Sigmoid colon (tissue), 7 donors: ENCODE data around the gene SDCCAG8. TPM values are rescaled to one million over a fixed set of nuclear protein-coding genes. Genes with fewer than 3 reads are reported as not detected.

Experiments used
- DNase-seq: peaks from one replicate; pipeline ENCODE4 v3.0.0-alpha.2; 2019
- H3K27ac ChIP-seq, 4 donors: fragments of 200-600 bp; sonication (generic); one replicate each; pipeline ENCODE4 v1.5.1; 2016 to 2019; ENCODE audit warnings: mild to moderate bottlenecking in 1 of 4
- H3K27me3 ChIP-seq, 3 donors: fragments of 200-600 bp; sonication (generic); one replicate each; pipeline ENCODE4 v1.5.1; 2019; ENCODE audit warnings: mild to moderate bottlenecking in 1 of 3
- H3K36me3 ChIP-seq, 4 donors: fragments of 200-600 bp; sonication (generic); one replicate each; pipeline ENCODE4 v1.5.1; 2016 to 2019
- H3K4me1 ChIP-seq, 4 donors: fragments of 200-600 bp; sonication (generic); one replicate each; pipeline ENCODE4 v1.5.1; 2017 to 2019
- H3K4me3 ChIP-seq, 4 donors: fragments of 200-600 bp; sonication (generic); one replicate each; pipeline ENCODE4 v1.5.1; 2017 to 2019; ENCODE audit warnings: mild to moderate bottlenecking in 2 of 4, moderate library complexity in 1 of 4
- H3K9me3 ChIP-seq, 4 donors: fragments of 200-600 bp in 3 of 4; sonication (generic) in 3 of 4; one replicate each; pipeline versions ENCODE4 v1.5.1 to v1.6.1; 2013 to 2019
- EP300 ChIP-seq, 4 donors: sonication (generic); formaldehyde crosslinking; IDR thresholded peaks; one replicate each; pipeline ENCODE4 v1.6.1; 2017; ENCODE audit warnings: antibody characterized with exemption in 4 of 4
- POLR2A ChIP-seq, 2 donors: fragments of 450-650 bp; IDR thresholded peaks; one replicate each; pipeline ENCODE4 v1.6.1; 2016; ENCODE audit warnings: antibody characterized with exemption in 2 of 2, mild to moderate bottlenecking in 2 of 2, moderate library complexity in 2 of 2
- POLR2AphosphoS5 ChIP-seq, 4 donors: sonication (generic); formaldehyde crosslinking; IDR thresholded peaks; one replicate each; pipeline ENCODE4 v1.6.1; 2017; ENCODE audit warnings: antibody characterized with exemption in 4 of 4
- WGBS, 2 donors: extraction: QIAGEN DNeasy Blood & Tissue Kit; methylation state at CpG; one replicate each; pipeline ENCODE4 v1.1.7; 2013; 5-methylcytosine and 5-hydroxymethylcytosine counted together
- intact Hi-C: fragments of 100-400 bp; cut with DNase I; formaldehyde crosslinking; loops from one replicate; pipeline ENCODE4 v1.15.1; 2023
- polyA plus RNA-seq, 3 donors: library from polyadenylated mRNA; stranded (reverse); fragments of 200-250 nt; gene quantifications; one replicate each; pipeline ENCODE4 v1.2.3, GENCODE V29; 2013
- total RNA-seq, 4 donors: library from RNA; depleted of rRNA; stranded (reverse); fragments of >200 nt; gene quantifications; one replicate each; pipeline ENCODE4 v1.1.0, GENCODE V29; 2016
- TF ChIP-seq, protein P1 (sequence below), 4 experiments: fragments of 450-650 bp in 3 of 4; fragments of 200-600 bp in 1 of 4; IDR thresholded peaks; one replicate each; pipeline ENCODE4 v1.5.1; 2016 to 2019; ENCODE audit warnings: antibody characterized with exemption in 4 of 4, mild to moderate bottlenecking in 3 of 4, moderate library complexity in 2 of 4
- donor health status: healthy with polysubstance abuse.
- donor health status: Bipolar disorder and iron deficiency.
- donor health status: healthy.

SDCCAG8 gene
- total and polyA plus RNA-seq, 7 donors = 15.6 to 49.7 (median 30.3) TPM

DNA sequence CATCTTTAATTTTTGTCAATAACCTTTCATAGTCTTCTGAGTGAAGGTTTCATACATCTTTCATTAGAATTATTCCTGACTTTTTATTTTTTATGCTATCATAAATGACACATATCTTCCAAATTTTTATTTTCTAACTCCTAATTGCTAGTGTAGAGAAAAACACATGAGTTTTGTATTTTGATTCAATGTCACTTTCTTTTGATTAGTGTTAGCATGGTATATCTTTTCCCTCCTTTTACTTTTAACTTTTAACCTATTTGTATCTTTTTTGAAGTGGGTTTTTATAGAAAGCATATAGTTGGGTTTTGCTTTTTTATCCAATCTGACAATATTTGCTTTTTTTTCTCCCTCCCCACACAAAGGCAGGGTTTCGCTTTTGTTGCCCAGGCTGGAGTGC, 43.2 kb downstream of the SDCCAG8 start:
- H3K36me3 ChIP-seq = peaks cover 0 to 37% (median 1%) of the 10 kb centered on the region in 4 donors
- WGBS, 2 donors = 97% methylated on average over 1 of the region's 1 CpG
- intact Hi-C loops = no loop called here

DNA sequence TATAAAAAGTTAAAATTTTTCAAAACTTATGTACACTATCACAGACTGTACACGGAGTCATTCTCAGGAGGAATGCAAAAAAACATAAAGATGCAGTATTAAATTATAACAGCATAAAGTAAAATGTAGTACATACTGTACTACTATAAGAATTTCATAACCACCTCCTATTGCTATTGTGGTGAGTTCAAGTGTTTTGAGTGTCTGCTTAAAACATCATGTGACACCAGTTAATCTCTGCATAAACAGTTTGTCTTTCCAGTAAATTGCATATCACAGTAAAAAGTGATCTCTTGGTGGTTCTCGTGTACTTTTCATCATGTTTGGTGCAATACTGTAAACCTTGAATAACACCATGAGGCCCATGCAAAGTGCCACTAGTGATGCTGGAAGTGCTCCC, 45.2 kb downstream of the SDCCAG8 start:
- H3K9me3 ChIP-seq = peaks cover 0 to 3% (median 0%) of the 10 kb centered on the region in 4 donors
- H3K27ac ChIP-seq = no peak overlapping the region
- no peaks in the 10 kb centered on the region for H3K27me3 ChIP-seq
- 93% methylated on average over 2 of the region's 2 CpGs for WGBS, 2 donors
- DNase-seq = no peak
- no peaks in the 10 kb centered on the region for H3K4me1 ChIP-seq
- TF ChIP-seq POLR2AphosphoS5 (IDR thresholded peaks at IDR 0.05) (no peak), POLR2A (IDR thresholded peaks at IDR 0.05) (no peak), EP300 (IDR thresholded peaks at IDR 0.05) (no peak)
- TF ChIP-seq, protein P1, sequence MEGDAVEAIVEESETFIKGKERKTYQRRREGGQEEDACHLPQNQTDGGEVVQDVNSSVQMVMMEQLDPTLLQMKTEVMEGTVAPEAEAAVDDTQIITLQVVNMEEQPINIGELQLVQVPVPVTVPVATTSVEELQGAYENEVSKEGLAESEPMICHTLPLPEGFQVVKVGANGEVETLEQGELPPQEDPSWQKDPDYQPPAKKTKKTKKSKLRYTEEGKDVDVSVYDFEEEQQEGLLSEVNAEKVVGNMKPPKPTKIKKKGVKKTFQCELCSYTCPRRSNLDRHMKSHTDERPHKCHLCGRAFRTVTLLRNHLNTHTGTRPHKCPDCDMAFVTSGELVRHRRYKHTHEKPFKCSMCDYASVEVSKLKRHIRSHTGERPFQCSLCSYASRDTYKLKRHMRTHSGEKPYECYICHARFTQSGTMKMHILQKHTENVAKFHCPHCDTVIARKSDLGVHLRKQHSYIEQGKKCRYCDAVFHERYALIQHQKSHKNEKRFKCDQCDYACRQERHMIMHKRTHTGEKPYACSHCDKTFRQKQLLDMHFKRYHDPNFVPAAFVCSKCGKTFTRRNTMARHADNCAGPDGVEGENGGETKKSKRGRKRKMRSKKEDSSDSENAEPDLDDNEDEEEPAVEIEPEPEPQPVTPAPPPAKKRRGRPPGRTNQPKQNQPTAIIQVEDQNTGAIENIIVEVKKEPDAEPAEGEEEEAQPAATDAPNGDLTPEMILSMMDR (IDR thresholded peaks at IDR 0.05) = no peak
- no peak overlapping the region for H3K4me3 ChIP-seq
- intact Hi-C loops = no loop called here
- H3K36me3 ChIP-seq = peaks cover 0 to 28% (median 1%) of the 10 kb centered on the region in 4 donors

More for the DNA sequence above, 43.2 kb downstream of the SDCCAG8 start:
- H3K9me3 ChIP-seq = peaks cover 0 to 3% (median 0%) of the 10 kb centered on the region in 4 donors
- DNase-seq = no peak
- H3K27ac ChIP-seq = no peak overlapping the region
- H3K4me3 ChIP-seq = no peak overlapping the region
- TF ChIP-seq POLR2A (IDR thresholded peaks at IDR 0.05) (no peak), POLR2AphosphoS5 (IDR thresholded peaks at IDR 0.05) (no peak), EP300 (IDR thresholded peaks at IDR 0.05) (no peak)
- TF ChIP-seq, protein P1 (IDR thresholded peaks at IDR 0.05) = no peak
- no peaks in the 10 kb centered on the region for H3K27me3 ChIP-seq
- H3K4me1 ChIP-seq = no peaks in the 10 kb centered on the region

DNA sequence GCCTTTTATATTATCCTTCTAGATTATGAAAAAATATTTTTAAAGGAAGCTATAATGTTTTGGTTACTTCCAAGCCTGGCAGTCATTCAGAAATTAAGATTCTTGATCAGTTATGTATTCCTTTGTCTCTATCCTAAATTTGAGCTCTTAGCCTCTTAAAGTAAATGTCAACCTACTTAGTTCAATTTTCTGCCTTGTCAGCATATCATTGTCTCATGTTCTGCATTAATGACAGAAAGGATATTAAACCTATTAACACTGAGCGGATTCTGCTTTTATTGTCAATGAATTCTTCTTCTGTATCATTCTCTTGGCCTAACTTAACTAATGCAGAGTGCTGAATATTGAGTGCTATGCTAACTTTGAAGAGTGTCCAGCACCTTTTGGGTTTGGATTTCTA, 56.0 kb downstream of the SDCCAG8 start:
- WGBS, 2 donors = 96 to 99% methylated on average over 1 of the region's 1 CpG
- no peak overlapping the region for H3K27ac ChIP-seq
- H3K36me3 ChIP-seq = peaks cover 0 to 28% (median 3%) of the 10 kb centered on the region in 4 donors
- H3K9me3 ChIP-seq = no peaks in the 10 kb centered on the region
- TF ChIP-seq POLR2AphosphoS5 (IDR thresholded peaks at IDR 0.05) (no peak), EP300 (IDR thresholded peaks at IDR 0.05) (no peak), POLR2A (IDR thresholded peaks at IDR 0.05) (no peak)
- TF ChIP-seq, protein P1 (IDR thresholded peaks at IDR 0.05) = no peak
- no peak for DNase-seq
- H3K4me3 ChIP-seq = no peak overlapping the region
- no peaks in the 10 kb centered on the region for H3K4me1 ChIP-seq
- intact Hi-C loops = no loop called here
- no peaks in the 10 kb centered on the region for H3K27me3 ChIP-seq

DNA sequence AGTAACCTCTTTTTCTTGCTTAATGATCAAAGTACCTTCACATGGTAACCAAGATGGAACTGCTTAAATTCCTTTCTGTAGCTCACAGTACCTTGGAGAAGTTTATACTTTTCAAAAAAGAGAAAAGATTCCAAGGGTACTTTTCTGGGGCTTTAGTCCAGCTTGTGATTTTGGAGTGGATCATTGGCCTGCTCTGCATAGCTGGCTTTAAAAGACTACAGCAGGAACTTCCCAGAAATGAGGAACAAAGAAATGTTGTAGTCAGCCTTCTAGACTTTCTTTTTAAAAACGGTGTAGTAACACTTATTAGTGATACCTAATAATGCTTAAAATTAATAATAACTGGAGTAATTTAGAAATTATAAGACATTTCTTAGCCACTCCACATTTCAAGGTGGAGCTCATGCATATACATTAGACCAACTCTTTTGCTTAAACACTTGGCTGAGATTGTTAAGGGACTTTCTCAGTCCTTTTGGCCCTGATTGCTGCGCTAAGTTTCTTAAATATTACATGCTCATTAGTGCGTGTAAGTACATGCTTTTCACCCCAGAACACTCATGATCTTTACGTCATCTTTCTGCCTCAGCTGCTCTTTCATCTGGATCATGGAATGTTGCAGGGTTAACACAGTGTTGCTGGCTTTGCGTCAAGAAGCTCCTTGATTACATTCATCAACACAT, 57.3 kb downstream of the SDCCAG8 start:
- intact Hi-C loops = no loop called here
- DNase-seq = no peak
- Histone ChIP-seq H3K4me3 (no peak overlapping the region), H3K9me3 (no peaks in the 10 kb centered on the region), H3K27ac (no peak overlapping the region), H3K4me1 (no peaks in the 10 kb centered on the region), H3K27me3 (no peaks in the 10 kb centered on the region), H3K36me3 (peaks cover 0 to 36% (median 9%) of the 10 kb centered on the region in 4 donors)
- WGBS, 2 donors = 79 to 94% methylated on average over 5 of the region's 5 CpGs
- TF ChIP-seq POLR2A (IDR thresholded peaks at IDR 0.05) (no peak), POLR2AphosphoS5 (IDR thresholded peaks at IDR 0.05) (no peak), EP300 (IDR thresholded peaks at IDR 0.05) (no peak)
- TF ChIP-seq, protein P1 (IDR thresholded peaks at IDR 0.05) = no peak
